ENCODE measurements around the gene CNNM2. TPM values are rescaled to one million over a fixed set of nuclear protein-coding genes. Genes with fewer than 3 reads are reported as not detected.

CNNM2 gene
- total RNA-seq, 1 experiment from 2014 or later = 23.1 TPM

- DNase-seq (ENCODE audit: low read depth, low spot score) (no peak), ATAC-seq (no peak)
- ChIA-PET CTCF (interaction anchor here (1.4 to 2.0 kb wide), 3 partner anchors 138 to 183 kb away, joined by 3 to 6 read pairs (median 4); no protein-coding TSS in a partner anchor), POLR2A (no interaction called here), RAD21 (ENCODE audit: low non-redundant PET in 1 of 2, low total read pairs in 2 of 2, uncharacterized antibody in 2 of 2, unreplicated experiment in 2 of 2) (interaction anchor here in 1 of 2 experiments (0.6 kb wide), 1 partner anchor 138 kb away, joined by 4 read pairs; no protein-coding TSS in a partner anchor)
- Histone ChIP-seq H3K9me2 (ENCODE audit: insufficient read depth) (no peaks in the 10 kb centered on the region), H2AFZ (ENCODE audit: low read depth, low read length, poor library complexity, severe bottlenecking) (no peak overlapping the region), H4K20me1 (ENCODE audit: insufficient read depth) (no peaks in the 10 kb centered on the region), H3K79me2 (ENCODE audit: insufficient read depth, low read length) (no peaks in the 10 kb centered on the region), H3K36me3 (ENCODE audit: control insufficient read depth in 1 of 2, insufficient read depth in 2 of 2, low read length in 2 of 2) (peaks cover 21 to 29% of the 10 kb centered on the region in 2 experiments; a peak in 3 of 4 replicates), H3K4me1 (ENCODE audit: control insufficient read depth in 1 of 2, insufficient read depth in 2 of 2, low read length in 2 of 2) (no peaks in the 10 kb centered on the region), H3K27me3 (ENCODE audit: insufficient read depth, low read length) (no peaks in the 10 kb centered on the region), H3K4me2 (ENCODE audit: low read length) (no peak overlapping the region), H3K9ac (ENCODE audit: low read length) (no peak overlapping the region), H3K27ac (ENCODE audit: low read depth, low read length) (no peak overlapping the region), H3K4me3 (replicated peaks in 1 of 2; ENCODE audit: low read depth in 1 of 2, low read length in 2 of 2) (no peak overlapping the region), H3K9me3 (ENCODE audit: control insufficient read depth in 1 of 2, insufficient read depth in 1 of 2, low read depth in 1 of 2, low read length in 2 of 2) (no peaks in the 10 kb centered on the region)
- intact Hi-C loops (cut with micrococcal nuclease) = loop anchor here (5.0 kb wide), 1 partner anchor 232 kb away; no protein-coding TSS in a partner anchor
- no TSS peak for BruUV-seq (replicated peaks)
- TF ChIP-seq YY1 (IDR thresholded peaks at IDR 0.05; ENCODE audit: extremely low read depth, insufficient replicate concordance, low read depth, low read length) (no peak), POLR2AphosphoS5 (IDR thresholded peaks at IDR 0.05; ENCODE audit: low read depth, low read length) (no peak), SIN3A (IDR thresholded peaks at IDR 0.05; ENCODE audit: low read depth) (no peak), TCF7L2 (IDR thresholded peaks at IDR 0.05; ENCODE audit: borderline replicate concordance, extremely low read depth, insufficient read depth, insufficient read length) (no peak), ZBTB33 (IDR thresholded peaks at IDR 0.05; ENCODE audit: extremely low read depth, insufficient replicate concordance, low read length) (no peak), POLR2A (IDR thresholded peaks at IDR 0.05; ENCODE audit: borderline replicate concordance, extremely low read depth, insufficient read depth, insufficient read length) (no peak), EGR1 (IDR thresholded peaks at IDR 0.05; ENCODE audit: low read depth) (no peak), JUND (IDR thresholded peaks at IDR 0.05) (no peak), ATF3 (IDR thresholded peaks at IDR 0.05) (no peak), EZH2phosphoT487 (IDR thresholded peaks at IDR 0.05; ENCODE audit: borderline replicate concordance) (no peak), ELF1 (IDR thresholded peaks at IDR 0.05; ENCODE audit: borderline replicate concordance, low read depth) (no peak), RAD21 (IDR thresholded peaks at IDR 0.05; ENCODE audit: low read depth) (no peak), CTCF (IDR thresholded peaks at IDR 0.05 in 2 of 3, conservative IDR thresholded peaks at IDR 0.05 in 1 of 3; ENCODE audit: borderline replicate concordance in 1 of 3, insufficient read depth in 1 of 3, low read depth in 2 of 3, low read length in 2 of 3) (no peak)
These were observed 182.5 kb downstream of the CNNM2 start for GRCh38 chr10:103100620-103101019.
